Left ventricle myocardium superior (tissue), 1 donor: Measurements from ENCODE around the gene SYCE1L. TPM values are rescaled to one million over a fixed set of nuclear protein-coding genes. Genes with fewer than 3 reads are reported as not detected.
A peak's percentile ranks its signal among the peaks of the same experiment; 100 is the strongest.

Source experiments
- ATAC-seq: fragments of 200-7000 bp; cut with Tn5 transposase; one replicate; pipeline ENCODE4 v1.9.1; 2020; ENCODE audit warnings: mild to moderate bottlenecking, moderate library complexity
- DNase-seq: peaks from one replicate; pipeline ENCODE4 v3.0.0-alpha.2; 2020
- intact Hi-C: fragments of 100-400 bp; cut with micrococcal nuclease; formaldehyde crosslinking; loops from one replicate; pipeline ENCODE4 v1.11.0; 2022
- total RNA-seq: library from RNA; stranded (reverse); fragmentation: NEBNext Ultra II Directional; extraction: Animal tissue kit (Norgen Biotek cat#: 25700); gene quantifications from one replicate; pipeline ENCODE4 v1.2.1, GENCODE V29; 2021
- donor health status: DM: no; HTN: yes; CAD: no; lungs with severe emphysema.

Gene SYCE1L
- total RNA-seq, 1 donor from 2014 or later, result 2.1 TPM

DNA sequence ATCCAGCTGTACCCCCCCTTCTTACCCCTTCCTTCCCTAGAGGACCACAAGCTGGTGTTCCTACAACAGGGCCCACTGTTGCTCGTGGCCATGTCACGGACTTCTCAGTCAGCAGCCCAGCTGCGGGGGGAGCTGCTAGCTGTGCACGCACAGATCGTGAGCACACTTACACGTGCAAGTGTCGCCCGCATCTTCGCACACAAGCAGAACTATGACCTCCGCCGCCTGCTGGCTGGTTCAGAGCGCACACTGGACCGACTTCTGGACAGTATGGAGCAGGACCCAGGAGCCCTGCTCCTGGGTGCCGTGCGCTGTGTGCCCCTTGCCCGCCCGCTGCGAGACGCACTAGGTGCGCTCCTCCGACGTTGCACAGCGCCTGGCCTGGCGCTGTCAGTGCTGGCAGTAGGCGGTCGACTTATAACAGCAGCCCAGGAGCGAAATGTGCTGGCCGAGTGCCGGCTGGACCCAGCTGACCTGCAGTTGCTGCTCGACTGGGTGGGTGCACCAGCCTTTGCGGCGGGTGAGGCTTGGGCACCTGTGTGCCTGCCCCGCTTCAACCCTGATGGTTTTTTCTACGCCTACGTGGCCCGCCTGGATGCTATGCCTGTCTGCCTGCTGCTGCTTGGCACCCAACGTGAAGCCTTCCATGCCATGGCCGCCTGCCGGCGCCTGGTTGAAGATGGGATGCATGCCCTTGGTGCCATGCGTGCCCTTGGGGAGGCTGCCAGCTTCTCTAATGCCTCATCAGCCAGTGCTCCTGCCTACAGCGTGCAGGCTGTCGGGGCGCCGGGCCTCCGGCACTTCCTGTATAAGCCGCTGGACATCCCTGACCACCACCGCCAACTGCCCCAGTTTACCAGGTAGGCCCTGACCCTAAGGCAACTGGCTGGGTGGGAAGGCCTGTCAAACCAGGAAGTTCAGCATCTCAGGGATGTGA is 4.6 kb upstream of the SYCE1L start:
- intact Hi-C loops, result no loop called here
- no peak for DNase-seq
- ATAC-seq, result no peak

DNA sequence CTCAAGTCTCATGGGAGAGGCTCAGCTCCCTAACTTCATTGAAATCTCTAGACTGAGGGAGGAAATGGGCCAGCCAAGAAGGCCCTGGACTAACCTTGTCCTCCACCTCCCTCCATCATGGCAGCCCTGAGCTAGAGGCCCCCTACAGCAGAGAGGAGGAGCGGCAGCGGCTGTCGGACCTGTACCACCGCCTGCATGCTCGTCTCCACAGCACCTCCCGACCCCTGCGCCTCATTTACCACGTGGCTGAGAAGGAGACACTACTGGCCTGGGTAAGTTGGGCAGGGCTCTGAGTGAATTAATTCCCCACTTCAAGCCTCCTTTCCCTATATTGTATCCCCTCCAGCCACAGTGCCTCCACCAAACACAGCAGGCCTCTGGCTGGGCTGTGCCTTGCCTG is 3.8 kb upstream of the SYCE1L start:
- no peak for DNase-seq
- ATAC-seq, result no peak
- intact Hi-C loops, result no loop called here

DNA sequence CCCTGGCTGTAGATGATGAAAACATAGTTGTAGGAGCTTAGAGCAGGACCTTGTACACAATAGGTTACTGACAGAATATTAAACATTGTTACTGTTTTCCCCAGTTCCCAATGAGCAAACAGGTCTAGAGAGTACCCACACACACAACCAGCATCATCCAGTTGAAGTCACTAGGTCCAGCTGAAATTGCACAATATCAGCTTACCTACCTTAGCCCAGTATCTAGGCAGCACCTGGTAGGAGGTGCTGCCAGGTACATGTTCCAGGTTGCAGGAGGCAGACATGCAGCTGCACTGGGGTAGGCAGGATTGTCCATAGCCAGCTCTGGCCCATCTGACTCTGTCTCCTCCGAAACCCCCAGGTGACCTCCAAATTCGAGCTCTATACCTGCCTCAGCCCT is 1.5 kb upstream of the SYCE1L start:
- intact Hi-C loops, result no loop called here
- ATAC-seq (no peak), DNase-seq (no peak)

DNA sequence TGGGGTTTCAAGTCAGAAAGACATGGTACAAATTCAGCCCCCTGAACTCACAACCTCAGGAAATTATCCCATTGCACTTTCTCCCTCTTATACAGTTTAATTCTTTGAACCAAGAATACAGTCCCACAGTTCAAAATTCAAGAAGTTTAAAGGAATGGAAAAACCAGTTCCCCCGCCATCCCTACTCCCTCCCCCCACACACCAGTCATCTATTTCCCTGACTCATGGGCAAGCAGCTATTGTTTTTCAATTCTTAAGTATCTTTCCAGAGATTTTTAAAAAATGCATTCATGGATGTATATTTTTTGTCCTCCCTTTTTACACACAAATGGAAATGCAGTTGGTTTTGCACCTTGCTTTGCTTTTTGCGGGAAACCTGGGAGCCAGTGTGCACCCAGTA is 7.3 kb downstream of the SYCE1L start:
- intact Hi-C loops, result no loop called here
- no peak for ATAC-seq
- DNase-seq, result no peak

DNA sequence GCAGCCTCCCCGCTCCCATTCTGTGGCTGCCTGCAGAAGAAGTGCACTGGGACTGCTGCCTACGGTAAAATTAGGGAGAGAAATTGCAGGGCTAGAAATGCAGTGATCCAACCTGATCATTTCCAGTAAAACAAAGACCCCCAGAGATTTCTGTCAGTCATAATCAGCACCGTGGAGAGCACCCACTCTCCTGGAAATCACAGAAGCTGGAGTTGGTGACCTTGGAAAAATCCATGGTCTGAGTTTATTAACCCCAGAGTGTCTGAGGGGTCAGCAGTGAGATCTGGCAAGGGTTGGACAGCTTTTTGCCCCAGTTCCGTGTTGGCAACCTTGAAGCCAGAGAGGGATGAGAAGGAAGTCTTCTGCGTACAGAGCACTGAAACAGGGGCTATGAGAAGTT is 7.8 kb downstream of the SYCE1L start:
- ATAC-seq (no peak), DNase-seq (no peak)
- intact Hi-C loops, result no loop called here

DNA sequence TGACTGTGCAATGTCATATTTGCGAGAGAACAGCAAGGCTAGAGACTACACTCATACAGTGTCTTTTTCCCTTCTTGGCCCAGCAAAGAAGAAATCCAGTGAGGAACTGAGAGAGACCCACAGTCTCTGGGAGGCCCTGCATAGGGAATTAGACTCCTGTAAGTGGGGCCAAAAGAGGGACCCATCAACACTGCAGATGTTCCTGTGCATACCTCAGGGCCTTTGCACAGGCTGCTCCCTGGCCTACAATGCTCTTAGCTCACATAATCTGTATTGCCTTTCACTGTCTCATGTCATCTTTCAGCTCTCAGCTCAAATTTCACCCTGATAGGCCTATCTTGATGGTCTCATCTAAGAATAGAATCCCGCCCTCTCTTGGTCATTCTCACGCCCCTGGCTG is 9.2 kb downstream of the SYCE1L start:
- DNase-seq, result no peak
- intact Hi-C loops, result no loop called here
- no peak for ATAC-seq

DNA sequence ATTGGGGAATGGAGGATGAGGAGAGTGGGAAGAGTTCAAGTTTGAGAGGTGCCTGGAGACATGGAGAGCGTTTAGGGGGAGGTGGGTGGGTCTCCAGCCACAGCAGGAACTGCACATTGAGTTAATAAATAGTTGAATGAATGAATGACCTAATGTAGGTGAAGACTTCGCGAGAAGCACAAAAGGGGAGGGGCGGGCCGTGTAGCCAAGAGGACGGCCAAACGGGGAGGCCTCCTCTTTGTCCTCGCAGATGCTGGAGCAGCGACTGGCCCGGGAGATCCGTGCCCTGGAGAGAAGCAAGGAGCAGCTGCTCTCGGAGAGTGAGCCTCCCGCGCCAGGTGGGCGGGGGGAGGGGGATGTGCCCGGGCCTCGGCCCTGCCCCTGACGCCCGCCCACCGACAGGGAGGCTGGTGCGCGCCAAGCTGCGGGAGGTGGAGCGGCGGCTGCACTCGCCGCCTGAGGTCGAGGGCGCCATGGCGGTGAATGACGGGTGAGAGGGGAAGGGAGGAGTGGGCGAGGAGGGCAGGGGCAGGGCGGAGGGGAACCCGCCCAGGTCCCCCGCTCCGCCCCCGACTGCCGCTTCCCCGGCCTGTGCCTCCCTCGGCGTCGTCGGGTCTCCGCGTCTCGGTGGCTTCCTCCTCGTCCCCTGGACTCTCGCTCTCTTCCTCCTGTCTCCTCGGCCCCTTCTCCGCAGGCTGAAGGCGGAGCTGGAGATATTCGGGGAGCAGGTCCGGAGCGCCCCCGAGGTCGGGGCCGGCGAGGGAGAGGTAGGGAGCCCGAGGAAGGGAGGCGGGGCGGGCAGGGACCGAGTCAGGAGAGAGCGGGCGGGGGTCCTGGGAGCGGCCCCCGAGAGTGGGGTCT is 12.9 kb downstream of the SYCE1L start:
- intact Hi-C loops, result no loop called here
- ATAC-seq, result peak; percentile 73
- peak; percentile 72 for DNase-seq

DNA sequence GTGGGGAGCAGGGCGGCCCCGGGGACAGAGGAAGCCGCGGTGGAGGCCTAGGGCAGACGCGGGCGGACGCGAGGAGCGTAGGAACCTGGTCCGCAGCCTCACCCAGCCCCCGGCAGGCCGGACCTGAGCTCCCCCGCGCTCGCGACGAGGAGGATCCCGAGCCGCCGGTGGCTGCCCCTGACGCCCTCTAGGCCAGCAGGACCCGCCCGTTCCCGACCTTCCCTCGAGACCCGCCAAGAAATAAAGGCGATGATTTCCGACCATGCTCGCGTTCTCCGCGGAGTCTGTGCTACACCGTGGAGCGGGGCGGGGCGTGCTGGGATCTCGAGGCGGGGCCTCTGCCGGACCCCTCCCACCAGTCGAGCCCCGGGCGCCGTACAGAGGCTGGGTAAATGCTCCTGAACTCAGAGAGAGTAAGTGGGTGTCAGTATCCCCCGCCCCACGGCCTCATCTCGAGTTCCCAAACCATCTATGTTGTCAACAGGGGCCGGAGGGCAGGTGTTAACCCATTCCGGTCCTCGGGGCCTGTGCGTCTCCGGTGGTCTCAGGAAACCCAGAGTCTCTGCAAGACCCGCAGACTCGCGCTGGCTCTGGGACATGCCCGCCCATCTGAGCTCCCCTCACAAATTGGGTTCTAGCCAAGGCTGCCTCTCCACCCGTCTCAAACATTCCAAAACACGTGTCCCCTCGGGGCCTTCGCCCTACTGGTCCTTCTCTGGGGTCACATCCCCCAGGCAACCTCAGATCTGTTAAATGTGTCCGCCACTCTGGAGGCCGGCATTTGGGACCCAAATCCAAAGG is 13.7 kb downstream of the SYCE1L start:
- DNase-seq (peak; percentile 73), ATAC-seq (peak; percentile 91)
- intact Hi-C loops, result no loop called here

DNA sequence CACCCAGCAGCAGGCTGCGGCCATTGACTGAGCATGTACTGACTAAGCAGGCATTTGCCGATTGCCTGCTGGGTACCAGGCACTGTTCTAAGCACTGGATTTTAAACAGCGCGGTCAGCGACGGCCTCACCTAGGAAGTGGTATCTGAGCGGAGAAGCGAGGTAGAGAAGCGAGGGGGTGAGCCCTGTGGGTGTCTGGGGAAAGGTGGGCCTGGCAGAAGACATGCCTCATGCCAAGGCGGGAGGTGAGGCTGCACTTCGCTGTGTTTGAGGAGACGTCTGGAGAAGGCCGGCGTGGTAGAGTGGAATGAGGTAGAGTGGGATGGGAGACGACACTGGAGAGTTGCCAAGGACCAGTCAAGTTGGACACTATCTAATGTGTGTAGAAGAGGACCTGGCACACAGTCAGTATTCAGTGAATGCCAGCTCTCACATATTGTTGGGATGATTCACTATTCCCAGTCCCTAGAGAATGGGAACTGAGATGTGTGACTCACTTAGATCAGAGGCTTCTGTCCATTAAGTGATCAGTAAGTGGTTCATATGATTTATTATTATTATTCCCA is 14.4 kb downstream of the SYCE1L start:
- ATAC-seq (peak; percentile 61), DNase-seq (no peak)
- intact Hi-C loops, result no loop called here

DNA sequence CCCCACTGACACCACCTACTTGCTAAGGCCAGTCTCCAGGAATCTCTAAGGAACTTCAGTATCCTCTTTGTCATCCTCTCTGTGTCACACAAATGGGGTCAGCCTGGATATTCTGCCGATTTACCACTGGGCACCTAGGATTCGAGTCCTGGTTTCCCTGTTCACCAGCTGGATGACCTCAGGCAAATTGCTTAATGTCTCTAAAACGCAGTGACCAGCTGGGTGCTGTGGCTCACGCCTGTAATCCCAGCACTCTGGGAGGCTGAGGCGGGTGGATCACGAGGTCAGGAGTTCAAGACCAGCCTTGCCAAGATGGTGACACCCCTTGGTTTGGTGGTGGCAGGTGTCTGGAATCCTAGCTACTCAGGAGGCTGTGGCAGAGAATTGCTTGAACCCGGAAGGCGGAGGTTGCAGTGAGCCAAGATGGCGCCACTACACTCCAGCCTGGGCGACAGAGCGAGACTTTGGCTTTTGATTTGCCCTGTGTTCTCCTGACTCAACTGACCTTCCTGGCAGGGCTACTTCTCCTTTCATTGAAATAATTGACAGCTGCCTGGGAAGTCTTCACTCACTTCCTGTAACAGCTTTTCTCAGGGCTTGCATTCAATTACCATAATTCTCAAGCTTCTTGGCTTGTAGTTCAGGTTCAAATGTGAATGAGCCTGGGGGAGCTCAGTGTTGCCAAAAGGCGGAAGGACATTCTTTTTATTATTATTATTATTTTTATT is 15.4 kb downstream of the SYCE1L start:
- intact Hi-C loops, result no loop called here
- ATAC-seq (no peak), DNase-seq (no peak)

DNA sequence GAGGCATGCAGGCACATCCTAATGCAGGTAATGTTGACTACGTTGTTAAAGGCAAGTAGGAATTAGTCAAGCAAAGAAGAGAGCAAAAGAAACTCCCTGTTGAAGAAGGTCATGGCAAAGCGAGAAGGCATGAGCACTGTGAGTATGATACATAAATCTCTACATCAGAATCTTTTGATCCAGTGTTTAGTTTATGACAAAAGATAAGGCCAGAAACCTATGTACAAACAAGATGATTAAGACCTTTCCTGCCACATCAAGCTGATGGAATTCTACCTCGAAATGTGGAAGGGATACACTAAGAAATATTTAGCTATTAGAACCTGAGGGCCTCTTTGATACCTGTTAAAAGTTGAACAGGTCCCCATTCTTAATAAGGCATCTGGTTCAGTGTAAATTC is 20.2 kb downstream of the SYCE1L start:
- DNase-seq, result no peak
- ATAC-seq, result no peak
- intact Hi-C loops, result no loop called here

DNA sequence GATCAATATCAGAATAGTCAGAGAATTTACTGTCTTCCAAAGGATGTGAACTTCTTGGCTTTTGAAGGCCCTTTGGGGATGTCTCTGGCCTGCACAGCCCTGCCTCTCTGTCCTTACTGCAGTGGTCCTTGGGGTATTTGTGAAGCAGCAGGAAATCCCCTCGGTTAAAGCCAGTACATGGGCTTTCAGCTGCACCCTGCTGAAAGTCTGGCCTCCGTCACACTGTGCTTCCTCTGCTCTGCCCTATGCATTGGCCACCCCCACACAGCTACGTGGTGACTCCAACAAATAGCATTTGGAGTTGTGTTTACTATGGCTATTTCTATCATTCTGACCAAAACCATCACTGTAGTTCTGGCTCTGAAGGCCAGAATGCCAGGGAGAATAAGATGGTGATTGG is 21.2 kb downstream of the SYCE1L start:
- DNase-seq, result no peak
- ATAC-seq, result no peak

DNA sequence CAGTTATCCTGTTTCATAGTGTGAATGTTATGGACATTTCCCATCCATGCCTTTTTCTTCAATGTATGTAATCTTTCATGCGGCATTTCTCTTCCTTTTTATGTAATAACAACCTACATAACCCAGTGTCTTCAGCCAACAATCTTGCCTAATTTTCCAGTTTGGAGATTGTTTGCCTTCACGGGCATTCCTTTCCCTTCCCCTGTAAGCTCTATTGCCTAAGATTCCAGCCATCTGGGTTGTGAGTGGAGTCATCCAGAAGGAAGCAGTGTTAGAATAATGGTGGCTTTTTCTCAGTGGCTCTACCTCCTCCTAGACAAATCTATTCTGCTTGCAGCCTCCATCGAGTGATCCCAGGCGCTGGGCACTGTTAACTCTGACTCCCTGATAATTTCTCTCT is 22.3 kb downstream of the SYCE1L start:
- ATAC-seq (no peak), DNase-seq (no peak)
- intact Hi-C loops, result no loop called here

More for the DNA sequence above, 21.2 kb downstream of the SYCE1L start:
- intact Hi-C loops, result no loop called here

DNA sequence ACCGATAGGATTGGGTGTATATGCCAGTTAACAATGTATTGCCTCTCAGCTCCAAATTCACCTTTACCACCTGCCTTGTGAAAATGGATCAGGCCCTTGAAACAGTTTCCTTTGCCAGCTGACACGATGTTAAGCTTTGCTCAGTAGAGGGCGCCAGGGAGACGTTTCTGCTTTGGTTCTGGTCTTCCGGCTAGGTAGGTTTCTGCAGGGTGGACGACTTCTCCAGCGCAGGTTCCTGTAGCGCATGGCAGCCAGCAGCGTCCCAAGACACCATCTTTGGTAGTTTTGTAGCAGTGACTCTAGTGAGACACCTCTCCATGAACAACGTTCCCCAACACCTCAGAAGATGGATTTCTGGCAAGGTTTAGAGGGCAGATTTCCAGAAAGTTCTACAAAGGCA is 24.0 kb downstream of the SYCE1L start:
- ATAC-seq (no peak), DNase-seq (no peak)
- intact Hi-C loops, result no loop called here

DNA sequence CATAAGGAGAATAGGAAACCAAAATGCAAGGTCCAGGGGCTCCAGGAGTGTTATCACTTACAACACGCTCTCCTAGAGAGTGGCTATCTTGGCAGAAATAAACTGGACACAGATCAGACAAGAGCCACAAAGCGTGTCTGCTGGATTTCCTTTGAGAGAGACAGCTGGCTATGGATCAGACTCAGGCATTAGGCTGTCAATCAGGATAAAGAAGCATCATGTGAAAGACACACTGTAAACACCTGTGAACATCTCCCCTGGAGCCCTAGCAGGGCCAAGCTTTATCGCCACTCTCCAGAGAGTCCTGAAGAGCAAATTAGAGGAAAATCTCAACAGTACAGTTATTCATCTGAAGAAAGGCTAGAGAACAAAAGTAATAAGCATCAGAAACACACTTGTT is 26.0 kb downstream of the SYCE1L start:
- intact Hi-C loops, result no loop called here
- ATAC-seq (no peak), DNase-seq (no peak)

DNA sequence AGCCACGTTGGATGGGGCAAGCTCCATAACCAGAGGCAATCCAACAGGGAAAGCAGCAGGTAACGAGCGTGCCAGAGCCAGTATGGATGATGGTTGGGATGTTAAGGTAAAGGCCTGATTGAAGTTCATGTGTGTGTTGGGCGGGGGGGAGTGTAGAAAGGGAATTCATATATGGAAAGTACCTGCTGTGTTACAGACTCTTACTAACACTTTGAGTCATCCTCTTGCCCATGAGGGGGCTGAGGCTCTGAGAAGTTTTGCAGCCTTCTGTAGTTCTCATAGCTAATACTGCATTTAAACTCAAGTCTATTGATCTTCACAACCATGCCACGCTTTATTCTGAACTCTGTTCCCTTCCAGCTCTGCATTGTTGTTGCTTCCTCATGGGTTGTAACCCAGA is 28.5 kb downstream of the SYCE1L start:
- intact Hi-C loops, result no loop called here
- DNase-seq (no peak), ATAC-seq (no peak)

DNA sequence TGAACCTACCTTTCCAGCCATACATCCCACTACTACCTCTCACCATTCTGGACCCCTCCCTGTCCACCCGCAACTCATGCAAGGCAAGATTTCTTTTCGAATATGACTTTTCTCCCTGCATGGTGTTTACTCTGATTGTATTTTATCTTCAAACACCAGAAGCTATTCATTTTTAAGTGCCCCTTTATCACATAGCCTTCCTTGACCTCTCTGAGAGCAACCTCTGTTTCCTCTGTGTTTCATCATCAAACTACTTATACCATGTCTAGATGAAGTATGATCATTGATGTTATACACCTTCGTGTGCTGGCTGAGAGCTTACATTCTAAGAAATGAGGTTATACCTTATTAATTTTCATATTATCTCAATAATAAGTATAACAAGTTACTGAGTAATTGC is 31.8 kb downstream of the SYCE1L start:
- no peak for DNase-seq
- ATAC-seq, result no peak
- intact Hi-C loops, result no loop called here

DNA sequence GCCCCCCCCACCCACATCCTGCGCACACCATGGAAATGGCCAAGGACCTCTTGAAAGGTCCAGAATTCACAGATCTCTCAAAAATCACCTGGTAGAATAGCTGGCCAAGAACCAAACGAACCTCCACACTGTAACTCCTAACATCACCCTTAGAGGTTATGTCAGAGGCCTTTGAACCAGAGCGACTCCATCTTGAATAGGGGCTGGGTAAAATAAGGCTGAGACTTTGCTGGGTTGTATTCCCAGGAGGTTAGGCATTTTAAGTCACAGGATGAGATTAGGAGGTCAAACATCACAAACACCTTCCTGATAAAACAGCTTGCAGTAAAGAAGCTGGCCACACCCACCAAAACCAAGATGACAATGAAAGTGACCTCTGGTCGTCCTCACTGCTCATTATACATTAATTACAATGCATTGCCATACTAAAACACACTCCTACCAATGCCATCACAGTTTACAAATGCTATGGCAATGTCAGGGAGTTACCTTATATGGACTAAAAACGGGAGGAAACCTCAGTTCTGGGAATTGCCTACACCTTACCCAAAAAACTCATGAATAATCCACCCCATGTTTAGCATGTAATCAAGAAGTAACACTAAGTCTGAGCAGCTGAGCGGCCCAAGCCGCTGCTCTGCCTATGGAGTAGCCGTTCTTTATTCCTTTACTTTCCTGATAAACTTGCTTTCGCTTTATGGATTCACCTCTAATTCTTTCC is 34.8 kb downstream of the SYCE1L start:
- DNase-seq (no peak), ATAC-seq (no peak)
- intact Hi-C loops, result no loop called here
